Loucy (cell line): Measurements from ENCODE around the gene ADARB1.

Source experiments
- H2AFZ ChIP-seq: fragments of 200-600 bp; sonication (generic); 2 replicates; pipeline ENCODE4 v1.6.0; 2016; ENCODE audit warnings: antibody characterized with exemption, mild to moderate bottlenecking, low read length, moderate library complexity
- H3F3A ChIP-seq: fragments of 200-600 bp; 2 replicates; pipeline ENCODE4 v1.6.0; 2016; ENCODE audit warnings: antibody characterized with exemption, low read depth, mild to moderate bottlenecking
- H3K27me3 ChIP-seq: fragments of 200-600 bp; sonication (generic); 2 replicates; pipeline ENCODE4 v1.6.1; 2014; ENCODE audit warnings: low read length, mild to moderate bottlenecking; ENCODE audit not compliant: insufficient read depth, poor library complexity, severe bottlenecking
- H3K36me3 ChIP-seq: fragments of 200-600 bp; sonication (generic); 2 replicates; pipeline ENCODE4 v1.6.1; 2016; ENCODE audit warnings: low read length; ENCODE audit not compliant: insufficient read depth
- H3K4me1 ChIP-seq: fragments of 200-600 bp; sonication (generic); 2 replicates; pipeline ENCODE4 v1.5.1; 2014; ENCODE audit warnings: low read length, mild to moderate bottlenecking; ENCODE audit not compliant: insufficient read depth, poor library complexity, severe bottlenecking
- H3K4me2 ChIP-seq: fragments of 200-600 bp; sonication (generic); 2 replicates; pipeline ENCODE4 v1.6.0; 2014; ENCODE audit warnings: antibody characterized with exemption, low read length, low read depth, mild to moderate bottlenecking; ENCODE audit not compliant: poor library complexity, severe bottlenecking
- H3K4me3 ChIP-seq: fragments of 200-600 bp; sonication (generic); 2 replicates; pipeline ENCODE4 v1.5.1; 2014; ENCODE audit warnings: low read length, mild to moderate bottlenecking, mixed read lengths; ENCODE audit not compliant: poor library complexity, severe bottlenecking
- H3K79me2 ChIP-seq: fragments of 200-600 bp; sonication (generic); 2 replicates; pipeline ENCODE4 v1.6.1; 2014; ENCODE audit warnings: low read length; ENCODE audit not compliant: insufficient read depth
- H3K9ac ChIP-seq: fragments of 200-600 bp; sonication (generic); 2 replicates; pipeline ENCODE4 v1.6.0; 2014; ENCODE audit warnings: mild to moderate bottlenecking, low read depth, low read length, moderate library complexity; ENCODE audit not compliant: poor library complexity, severe bottlenecking
- H3K9me2 ChIP-seq: fragments of 200-600 bp; sonication (generic); replicated peaks from 2 replicates; pipeline ENCODE4 v1.6.1; 2016; ENCODE audit warnings: low read depth, low read length, mixed read lengths
- H3K9me3 ChIP-seq: fragments of 200-600 bp; sonication (generic); 2 replicates; pipeline ENCODE4 v1.6.1; 2014; ENCODE audit warnings: mild to moderate bottlenecking, antibody characterized with exemption, low read length, low read depth; ENCODE audit not compliant: insufficient read depth
- H4K20me1 ChIP-seq: fragments of 200-600 bp; sonication (generic); 2 replicates; pipeline ENCODE4 v1.6.0; 2014; ENCODE audit warnings: antibody characterized with exemption, low read length, mild to moderate bottlenecking; ENCODE audit not compliant: insufficient read depth, poor library complexity, severe bottlenecking
- CTCF ChIP-seq: fragments of 200-600 bp; sonication (generic); conservative IDR thresholded peaks from 2 replicates; pipeline ENCODE4 v1.5.1; 2014; ENCODE audit warnings: mild to moderate bottlenecking, antibody characterized with exemption, low read length
- EZH2phosphoT487 ChIP-seq: fragments of 200-600 bp; IDR thresholded peaks from 2 replicates; pipeline ENCODE4 v1.6.1; 2018; ENCODE audit warnings: antibody characterized with exemption, mild to moderate bottlenecking, moderate library complexity, borderline replicate concordance

The ADARB1 gene

GRCh38 chr21:45117314-45117713 lies 42.9 kb downstream of the ADARB1 start:
- TF ChIP-seq CTCF (no peak), EZH2phosphoT487 (no peak)
- H3K27me3 ChIP-seq, result no peaks in the 10 kb centered on the region
- peaks cover 21% of the 10 kb centered on the region; the same call in 1 of the 2 replicates for H3K79me2 ChIP-seq
- H3F3A ChIP-seq, result no peaks in the 10 kb centered on the region
- H3K36me3 ChIP-seq, result no peaks in the 10 kb centered on the region
- no peaks in the 10 kb centered on the region for H3K9me3 ChIP-seq
- no peaks in the 10 kb centered on the region for H3K9me2 ChIP-seq
- H4K20me1 ChIP-seq, result no peaks in the 10 kb centered on the region
- no peak overlapping the region for H3K4me2 ChIP-seq
- no peak overlapping the region for H2AFZ ChIP-seq
- peaks cover 12% of the 10 kb centered on the region for H3K4me1 ChIP-seq
- no peak overlapping the region for H3K4me3 ChIP-seq
- no peak overlapping the region for H3K9ac ChIP-seq

- no peak overlapping the region for H3K9ac ChIP-seq
- H3K4me3 ChIP-seq, result no peak overlapping the region
- no peaks in the 10 kb centered on the region for H3K9me3 ChIP-seq
- no peaks in the 10 kb centered on the region for H3F3A ChIP-seq
- no peaks in the 10 kb centered on the region for H3K36me3 ChIP-seq
- peaks cover 14% of the 10 kb centered on the region; the same call in 1 of the 2 replicates for H3K79me2 ChIP-seq
- no peaks in the 10 kb centered on the region for H4K20me1 ChIP-seq
- H3K4me1 ChIP-seq, result peaks cover 15% of the 10 kb centered on the region
- H3K9me2 ChIP-seq, result no peaks in the 10 kb centered on the region
- TF ChIP-seq CTCF (no peak), EZH2phosphoT487 (no peak)
- no peak overlapping the region for H3K4me2 ChIP-seq
- H2AFZ ChIP-seq, result no peak overlapping the region
- no peaks in the 10 kb centered on the region for H3K27me3 ChIP-seq
Measured at GRCh38 chr21:45118099-45118498, 43.7 kb downstream of the ADARB1 start.

- no peaks in the 10 kb centered on the region for H3K27me3 ChIP-seq
- no peak overlapping the region for H3K4me3 ChIP-seq
- H2AFZ ChIP-seq, result no peak overlapping the region
- no peak overlapping the region for H3K4me2 ChIP-seq
- no peaks in the 10 kb centered on the region for H4K20me1 ChIP-seq
- TF ChIP-seq EZH2phosphoT487, result no peak
- TF ChIP-seq CTCF, result no peak
- no peaks in the 10 kb centered on the region for H3K9me2 ChIP-seq
- H3K9ac ChIP-seq, result no peak overlapping the region
- H3K9me3 ChIP-seq, result no peaks in the 10 kb centered on the region
- H3K4me1 ChIP-seq, result peaks cover 15% of the 10 kb centered on the region
- no peaks in the 10 kb centered on the region for H3F3A ChIP-seq
- no peaks in the 10 kb centered on the region for H3K36me3 ChIP-seq
- H3K79me2 ChIP-seq, result peaks cover 4% of the 10 kb centered on the region; the same call in 1 of the 2 replicates
Measured at GRCh38 chr21:45119812-45120211, 45.4 kb downstream of the ADARB1 start.
